HCT116 (cell line): ENCODE measurements around the gene ENOSF1. TPM values are rescaled to one million over a fixed set of nuclear protein-coding genes. Genes with fewer than 3 reads are reported as not detected.

ENCODE experiments used
- ATAC-seq: fragments of 200-7000 bp; cut with Tn5 transposase; 2 replicates; pipeline ENCODE4 v1.9.1; 2020; ENCODE audit warnings: mild to moderate bottlenecking, moderate library complexity
- BruUV-seq: library from RNA; stranded (reverse); fragments of 400-500 nt; replicated peaks from 2 replicates; lab custom pipeline; 2021; lab: Mats Ljungman, UMichigan
- CTCF ChIA-PET: fragments of 300-600 bp; sonication (Branson Sonifier 250); formaldehyde crosslinking; loops from one replicate; lab custom pipeline; 2021; ENCODE audit warnings: antibody characterized with exemption; lab: Charles Lee
- POLR2A ChIA-PET: fragments of 300-600, 350-600 bp; sonication (Branson Sonifier 250); formaldehyde crosslinking; loops from one replicate; lab custom pipeline; 2021; ENCODE audit warnings: antibody characterized with exemption; lab: Charles Lee
- RAD21 ChIA-PET, 2 experiments: fragments of 300-600 bp; sonication (Branson Sonifier 250); formaldehyde crosslinking; loops; one replicate each; lab custom pipeline; 2023; ENCODE audit warnings: low total read pairs in 2 of 2; ENCODE audit not compliant: uncharacterized antibody in 2 of 2, unreplicated experiment in 2 of 2, low non-redundant PET in 1 of 2; lab: Charles Lee
- DNase-seq: peaks from one replicate; pipeline ENCODE4 v3.0.0-alpha.2; 2010; ENCODE audit warnings: low read depth, low spot score
- H2AFZ ChIP-seq: fragments of 200-600 bp; shearing (Covaris generic), sonication (generic); 2 replicates; pipeline ENCODE4 v1.6.1; 2017; ENCODE audit warnings: low read depth, mixed run types, mixed read lengths, antibody characterized with exemption, low read length; ENCODE audit not compliant: poor library complexity, severe bottlenecking
- H3K27ac ChIP-seq: 2 replicates; pipeline ENCODE4 v1.5.1; 2012; ENCODE audit warnings: low read depth, low read length
- H3K27me3 ChIP-seq: fragments of 200-600 bp; sonication (generic); 2 replicates; pipeline ENCODE4 v1.6.1; 2016; ENCODE audit warnings: mixed run types, low read length, mixed read lengths; ENCODE audit not compliant: insufficient read depth
- H3K36me3 ChIP-seq, 2 experiments: fragments of 200-500 bp in 1 of 2; fragments of 200-600 bp in 1 of 2; sonication (Bioruptor generic) in 1 of 2; sonication (generic) in 1 of 2; 2 replicates each; pipeline versions ENCODE4 v1.5.1 to v1.6.1; 2014 to 2016; ENCODE audit warnings: low read length in 2 of 2, inconsistent platforms in 1 of 2, mixed read lengths in 1 of 2, mixed run types in 1 of 2; ENCODE audit not compliant: insufficient read depth in 2 of 2, control insufficient read depth in 1 of 2
- H3K4me1 ChIP-seq, 2 experiments: fragments of 200-600 bp in 1 of 2; sonication (generic) in 1 of 2; 2 replicates each; pipeline versions ENCODE4 v1.5.1 to v1.6.1; 2012 to 2017; ENCODE audit warnings: low read length in 2 of 2, inconsistent platforms in 1 of 2, mild to moderate bottlenecking in 1 of 2, mixed read lengths in 1 of 2, mixed run types in 1 of 2, moderate library complexity in 1 of 2; ENCODE audit not compliant: insufficient read depth in 2 of 2, control insufficient read depth in 1 of 2
- H3K4me2 ChIP-seq: fragments of 200-600 bp; sonication (generic); 2 replicates; pipeline ENCODE4 v1.6.1; 2017; ENCODE audit warnings: mixed run types, low read length, mixed read lengths
- H3K4me3 ChIP-seq, 2 experiments: fragments of 200-600 bp in 1 of 2; sonication (generic) in 1 of 2; replicated peaks in 1 of 2; 2 replicates each; pipeline ENCODE4 v1.5.1; 2011 to 2016; ENCODE audit warnings: low read length in 2 of 2, control low read depth in 1 of 2, low read depth in 1 of 2, mild to moderate bottlenecking in 1 of 2, mixed read lengths in 1 of 2, mixed run types in 1 of 2
- H3K79me2 ChIP-seq: fragments of 200-600 bp; sonication (generic); 2 replicates; pipeline ENCODE4 v1.6.1; 2017; ENCODE audit warnings: mild to moderate bottlenecking, mixed run types, low read length, moderate library complexity, mixed read lengths; ENCODE audit not compliant: insufficient read depth
- H3K9ac ChIP-seq: fragments of 200-600 bp; sonication (generic); 2 replicates; pipeline ENCODE4 v1.6.1; 2016; ENCODE audit warnings: low read length, mixed read lengths
- H3K9me2 ChIP-seq: fragments of 200-600 bp; sonication (generic), shearing (Covaris generic); 2 replicates; pipeline ENCODE4 v1.6.1; 2017; ENCODE audit warnings: mixed run types, mild to moderate bottlenecking, moderate library complexity; ENCODE audit not compliant: insufficient read depth
- H3K9me3 ChIP-seq, 2 experiments: fragments of 200-500 bp in 1 of 2; fragments of 200-600 bp in 1 of 2; sonication (Bioruptor generic) in 1 of 2; sonication (generic) in 1 of 2; 2 replicates each; pipeline ENCODE4 v1.6.1; 2014 to 2017; ENCODE audit warnings: low read length in 2 of 2, mixed read lengths in 2 of 2, inconsistent platforms in 1 of 2, low read depth in 1 of 2, mild to moderate bottlenecking in 1 of 2, mixed run types in 1 of 2, moderate library complexity in 1 of 2; ENCODE audit not compliant: control insufficient read depth in 1 of 2, insufficient read depth in 1 of 2
- H4K20me1 ChIP-seq: fragments of 200-600 bp; sonication (generic), shearing (Covaris generic); 2 replicates; pipeline ENCODE4 v1.6.1; 2017; ENCODE audit warnings: mixed run types, mild to moderate bottlenecking, moderate library complexity; ENCODE audit not compliant: insufficient read depth
- CBX3 ChIP-seq: IDR thresholded peaks from 2 replicates; pipeline ENCODE4 v1.6.1; 2012; ENCODE audit warnings: low read depth
- CEBPB ChIP-seq: IDR thresholded peaks from 2 replicates; pipeline ENCODE4 v1.6.1; 2012; ENCODE audit warnings: low read depth
- EGR1 ChIP-seq: IDR thresholded peaks from 2 replicates; pipeline ENCODE4 v1.6.1; 2012; ENCODE audit warnings: low read depth
- ELF1 ChIP-seq: IDR thresholded peaks from 2 replicates; pipeline ENCODE4 v1.6.1; 2012; ENCODE audit warnings: low read depth, borderline replicate concordance
- EZH2 ChIP-seq: fragments of 200-600 bp; sonication (generic); IDR thresholded peaks from 2 replicates; pipeline ENCODE4 v1.6.1; 2017; ENCODE audit warnings: antibody characterized with exemption, mixed run types
- FOSL1 ChIP-seq: IDR thresholded peaks from 2 replicates; pipeline ENCODE4 v1.6.1; 2012; ENCODE audit warnings: low read depth
- JUND ChIP-seq: IDR thresholded peaks from 2 replicates; pipeline ENCODE4 v1.6.1; 2012
- POLR2AphosphoS5 ChIP-seq: IDR thresholded peaks from 2 replicates; pipeline ENCODE4 v1.6.1; 2011; ENCODE audit warnings: mild to moderate bottlenecking, low read depth, low read length, moderate library complexity
- RAD21 ChIP-seq: IDR thresholded peaks from 2 replicates; pipeline ENCODE4 v1.6.1; 2012; ENCODE audit warnings: low read depth, mild to moderate bottlenecking
- REST ChIP-seq: IDR thresholded peaks from 2 replicates; pipeline ENCODE4 v1.6.1; 2012; ENCODE audit warnings: low read depth
- SIN3A ChIP-seq: IDR thresholded peaks from 2 replicates; pipeline ENCODE4 v1.6.1; 2012; ENCODE audit warnings: low read depth
- SP1 ChIP-seq: IDR thresholded peaks from 2 replicates; pipeline ENCODE4 v1.6.1; 2012; ENCODE audit warnings: low read depth
- SRF ChIP-seq: IDR thresholded peaks from 2 replicates; pipeline ENCODE4 v1.6.1; 2012; ENCODE audit warnings: low read depth
- TCF7L2 ChIP-seq: IDR thresholded peaks from 2 replicates; pipeline ENCODE4 v1.7.0; 2011; ENCODE audit warnings: borderline replicate concordance, inconsistent platforms; ENCODE audit not compliant: insufficient read depth, insufficient read length; ENCODE audit errors: extremely low read depth
- ZFX ChIP-seq: fragments of 450-650 bp; IDR thresholded peaks from 2 replicates; pipeline ENCODE4 v1.6.1; 2017
- ZNF274 ChIP-seq: fragments of 200-500 bp; sonication (Bioruptor generic); IDR thresholded peaks from 2 replicates; pipeline ENCODE4 v1.6.1; 2014; ENCODE audit warnings: mild to moderate bottlenecking, low read depth, low read length, inconsistent platforms
- intact Hi-C: fragments of 100-400 bp; cut with micrococcal nuclease; formaldehyde crosslinking; loops from 2 replicates; pipeline ENCODE4 v1.10.0; 2022
- total RNA-seq: library from RNA; stranded (reverse); gene quantifications from one replicate; pipeline ENCODE4 v1.2.1, GENCODE V29; 2021; ENCODE audit not compliant: unreplicated experiment
- TF ChIP-seq, protein P1 (sequence below): IDR thresholded peaks from 2 replicates; pipeline ENCODE4 v1.6.1; 2012
- TF ChIP-seq, protein P2 (sequence below), 3 experiments: fragments of 200-600 bp in 1 of 3; sonication (generic) in 1 of 3; IDR thresholded peaks in 2 of 3; conservative IDR thresholded peaks in 1 of 3; 2 replicates each; pipeline ENCODE4 v1.5.1; 2012 to 2017; ENCODE audit warnings: low read depth in 2 of 3, low read length in 2 of 3, antibody characterized with exemption in 1 of 3, borderline replicate concordance in 1 of 3, control low read depth in 1 of 3, mild to moderate bottlenecking in 1 of 3, mixed read lengths in 1 of 3, mixed run types in 1 of 3, moderate library complexity in 1 of 3; ENCODE audit not compliant: insufficient read depth in 1 of 3
- TF ChIP-seq, protein P3 (sequence below): IDR thresholded peaks from 2 replicates; pipeline ENCODE4 v1.6.1; 2011; ENCODE audit warnings: mild to moderate bottlenecking, low read length, moderate library complexity; ENCODE audit not compliant: insufficient replicate concordance; ENCODE audit errors: extremely low read depth

ENOSF1 gene
- total RNA-seq, 1 experiment from 2014 or later, result 90.0 TPM

- Histone ChIP-seq H3K79me2 (no peaks in the 10 kb centered on the region), H3K4me1 (no peaks in the 10 kb centered on the region), H3K9me3 (no peaks in the 10 kb centered on the region), H4K20me1 (no peaks in the 10 kb centered on the region), H3K27ac (no peak overlapping the region), H3K4me2 (no peak overlapping the region), H3K9me2 (no peaks in the 10 kb centered on the region), H3K27me3 (no peaks in the 10 kb centered on the region), H3K36me3 (peaks cover 7 to 23% of the 10 kb centered on the region in 2 experiments), H3K4me3 (no peak overlapping the region), H2AFZ (no peak overlapping the region), H3K9ac (no peak overlapping the region)
- RAD21 ChIA-PET, result no interaction called here
- TF ChIP-seq EGR1, result no peak
- TF ChIP-seq CEBPB, result no peak
- no peak for TF ChIP-seq JUND
- TF ChIP-seq FOSL1, result no peak
- no peak for TF ChIP-seq ELF1
- no peak for TF ChIP-seq SIN3A
- no peak for TF ChIP-seq REST
- TF ChIP-seq EZH2, result no peak
- TF ChIP-seq, protein P1, sequence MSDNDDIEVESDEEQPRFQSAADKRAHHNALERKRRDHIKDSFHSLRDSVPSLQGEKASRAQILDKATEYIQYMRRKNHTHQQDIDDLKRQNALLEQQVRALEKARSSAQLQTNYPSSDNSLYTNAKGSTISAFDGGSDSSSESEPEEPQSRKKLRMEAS, result no peak
- TF ChIP-seq TCF7L2, result no peak
- no peak for TF ChIP-seq SRF
- TF ChIP-seq, protein P2, sequence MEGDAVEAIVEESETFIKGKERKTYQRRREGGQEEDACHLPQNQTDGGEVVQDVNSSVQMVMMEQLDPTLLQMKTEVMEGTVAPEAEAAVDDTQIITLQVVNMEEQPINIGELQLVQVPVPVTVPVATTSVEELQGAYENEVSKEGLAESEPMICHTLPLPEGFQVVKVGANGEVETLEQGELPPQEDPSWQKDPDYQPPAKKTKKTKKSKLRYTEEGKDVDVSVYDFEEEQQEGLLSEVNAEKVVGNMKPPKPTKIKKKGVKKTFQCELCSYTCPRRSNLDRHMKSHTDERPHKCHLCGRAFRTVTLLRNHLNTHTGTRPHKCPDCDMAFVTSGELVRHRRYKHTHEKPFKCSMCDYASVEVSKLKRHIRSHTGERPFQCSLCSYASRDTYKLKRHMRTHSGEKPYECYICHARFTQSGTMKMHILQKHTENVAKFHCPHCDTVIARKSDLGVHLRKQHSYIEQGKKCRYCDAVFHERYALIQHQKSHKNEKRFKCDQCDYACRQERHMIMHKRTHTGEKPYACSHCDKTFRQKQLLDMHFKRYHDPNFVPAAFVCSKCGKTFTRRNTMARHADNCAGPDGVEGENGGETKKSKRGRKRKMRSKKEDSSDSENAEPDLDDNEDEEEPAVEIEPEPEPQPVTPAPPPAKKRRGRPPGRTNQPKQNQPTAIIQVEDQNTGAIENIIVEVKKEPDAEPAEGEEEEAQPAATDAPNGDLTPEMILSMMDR (IDR thresholded peaks at IDR 0.05 in 2 of 3, conservative IDR thresholded peaks at IDR 0.05 in 1 of 3; ENCODE audit: borderline replicate concordance in 1 of 3, insufficient read depth in 1 of 3, low read depth in 2 of 3, low read length in 2 of 3), result no peak
- no peak for TF ChIP-seq ZNF274
- TF ChIP-seq ZFX, result no peak
- no peak for TF ChIP-seq CBX3
- TF ChIP-seq SP1, result no peak
- TF ChIP-seq, protein P3, sequence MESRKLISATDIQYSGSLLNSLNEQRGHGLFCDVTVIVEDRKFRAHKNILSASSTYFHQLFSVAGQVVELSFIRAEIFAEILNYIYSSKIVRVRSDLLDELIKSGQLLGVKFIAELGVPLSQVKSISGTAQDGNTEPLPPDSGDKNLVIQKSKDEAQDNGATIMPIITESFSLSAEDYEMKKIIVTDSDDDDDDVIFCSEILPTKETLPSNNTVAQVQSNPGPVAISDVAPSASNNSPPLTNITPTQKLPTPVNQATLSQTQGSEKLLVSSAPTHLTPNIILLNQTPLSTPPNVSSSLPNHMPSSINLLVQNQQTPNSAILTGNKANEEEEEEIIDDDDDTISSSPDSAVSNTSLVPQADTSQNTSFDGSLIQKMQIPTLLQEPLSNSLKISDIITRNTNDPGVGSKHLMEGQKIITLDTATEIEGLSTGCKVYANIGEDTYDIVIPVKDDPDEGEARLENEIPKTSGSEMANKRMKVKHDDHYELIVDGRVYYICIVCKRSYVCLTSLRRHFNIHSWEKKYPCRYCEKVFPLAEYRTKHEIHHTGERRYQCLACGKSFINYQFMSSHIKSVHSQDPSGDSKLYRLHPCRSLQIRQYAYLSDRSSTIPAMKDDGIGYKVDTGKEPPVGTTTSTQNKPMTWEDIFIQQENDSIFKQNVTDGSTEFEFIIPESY, result no peak
- TF ChIP-seq RAD21, result no peak
- TF ChIP-seq POLR2AphosphoS5, result no peak
- BruUV-seq, result no TSS peak
- intact Hi-C loops, result no loop called here
- POLR2A ChIA-PET, result no interaction called here
- no peak for ATAC-seq
- CTCF ChIA-PET, result no interaction called here
- DNase-seq, result peak; percentile 13
Observed at GRCh38 chr18:685438-685837, 27.0 kb downstream of the ENOSF1 start.
